HG03103 (cell line): Measurements from ENCODE around the gene STXBP6.

Experiments
- ATAC-seq: cut with Tn5 transposase; IDR thresholded peaks from one replicate; pipeline ENCODE4 v1.9.1; 2021; ENCODE audit warnings: low read depth; ENCODE audit not compliant: unreplicated experiment

Gene STXBP6

DNA sequence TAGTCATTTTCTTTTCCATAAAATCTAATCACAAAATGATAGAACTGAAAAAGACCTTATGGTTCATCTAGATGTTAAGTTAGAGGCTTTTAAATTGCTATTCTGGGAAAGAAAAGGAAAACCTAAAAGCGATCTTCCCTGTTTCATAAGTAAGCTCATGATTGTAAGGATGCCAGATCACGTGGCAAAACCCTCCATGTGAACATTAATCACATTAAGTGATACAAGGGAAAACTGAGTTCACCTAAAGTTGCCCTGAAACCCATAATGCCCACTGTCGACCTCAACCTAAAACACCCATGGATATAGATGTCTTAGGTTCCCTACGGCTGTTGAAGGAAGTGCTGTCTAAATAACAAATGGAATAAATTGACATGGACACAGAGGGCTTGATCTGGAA is 3.0 kb upstream of the STXBP6 start:
- ATAC-seq = no peak

- no peak for ATAC-seq
Measured at GRCh38 chr14:25052385-25052784, 2.4 kb upstream of the STXBP6 start.

DNA sequence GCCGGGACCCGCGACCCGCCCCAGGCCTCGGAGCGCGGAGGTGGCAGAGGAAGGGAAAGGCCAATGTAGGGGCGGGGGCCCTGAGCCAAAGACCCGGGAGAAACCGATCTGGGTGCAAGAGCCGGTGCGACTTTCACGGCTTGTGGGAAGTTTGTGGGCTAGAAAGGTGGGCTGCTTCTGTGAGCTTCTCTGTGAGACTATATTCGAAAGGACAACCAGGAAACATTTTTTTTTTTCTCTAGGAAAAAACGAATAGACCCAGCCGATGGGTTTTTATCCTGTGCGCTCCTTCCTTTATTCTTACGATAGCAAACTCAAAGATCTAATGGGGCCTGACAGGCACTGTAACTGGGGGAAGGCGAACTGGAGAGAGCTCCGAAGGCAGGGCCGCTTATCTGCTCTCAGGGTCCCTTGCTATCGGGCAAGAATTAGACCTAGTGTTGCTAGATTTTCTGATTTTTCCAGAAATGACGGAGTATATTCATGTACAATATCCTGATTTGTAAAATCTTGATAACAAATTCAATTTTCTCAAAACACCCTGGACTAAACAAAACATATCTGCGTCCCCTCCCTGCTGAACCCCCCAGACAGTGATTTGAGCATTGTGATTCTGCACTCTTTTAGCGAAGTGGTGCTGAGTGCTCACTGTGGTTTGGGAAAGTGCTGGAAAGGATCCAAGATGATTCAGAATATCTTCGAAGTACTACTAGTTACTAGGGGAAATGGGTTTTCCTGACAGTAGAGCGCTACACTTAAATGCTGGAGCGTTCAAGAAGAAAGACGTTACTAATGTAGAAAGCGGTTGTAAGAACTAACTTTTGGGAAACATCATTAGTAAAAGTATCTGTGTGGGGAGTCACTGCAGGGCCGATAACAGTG is 563 bp upstream of the STXBP6 start:
- no peak for ATAC-seq

DNA sequence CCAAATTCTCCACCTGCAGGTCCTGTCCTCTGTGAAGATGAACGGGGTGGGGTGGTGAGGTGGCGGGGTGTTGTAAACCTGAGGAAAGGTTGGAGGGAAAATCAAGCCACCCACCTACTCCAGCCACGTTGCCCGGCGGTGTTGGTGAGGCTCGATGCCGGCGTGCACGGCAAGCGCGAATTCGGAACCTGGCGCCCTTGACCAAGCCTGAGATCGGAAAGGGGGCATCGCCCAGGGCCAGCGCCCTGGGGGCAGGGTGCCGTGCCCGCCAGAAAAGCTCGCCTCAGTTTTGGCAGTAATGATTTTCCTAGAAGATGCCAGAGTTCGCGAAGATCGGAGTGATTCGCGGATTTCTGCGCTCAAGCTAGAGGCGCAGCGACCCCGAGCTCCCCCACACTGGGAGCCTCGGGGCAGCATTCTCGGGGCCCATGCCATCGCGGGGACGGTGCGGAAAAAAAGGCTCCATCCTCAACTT is 817 bp downstream of the STXBP6 start:
- ATAC-seq = no peak

DNA sequence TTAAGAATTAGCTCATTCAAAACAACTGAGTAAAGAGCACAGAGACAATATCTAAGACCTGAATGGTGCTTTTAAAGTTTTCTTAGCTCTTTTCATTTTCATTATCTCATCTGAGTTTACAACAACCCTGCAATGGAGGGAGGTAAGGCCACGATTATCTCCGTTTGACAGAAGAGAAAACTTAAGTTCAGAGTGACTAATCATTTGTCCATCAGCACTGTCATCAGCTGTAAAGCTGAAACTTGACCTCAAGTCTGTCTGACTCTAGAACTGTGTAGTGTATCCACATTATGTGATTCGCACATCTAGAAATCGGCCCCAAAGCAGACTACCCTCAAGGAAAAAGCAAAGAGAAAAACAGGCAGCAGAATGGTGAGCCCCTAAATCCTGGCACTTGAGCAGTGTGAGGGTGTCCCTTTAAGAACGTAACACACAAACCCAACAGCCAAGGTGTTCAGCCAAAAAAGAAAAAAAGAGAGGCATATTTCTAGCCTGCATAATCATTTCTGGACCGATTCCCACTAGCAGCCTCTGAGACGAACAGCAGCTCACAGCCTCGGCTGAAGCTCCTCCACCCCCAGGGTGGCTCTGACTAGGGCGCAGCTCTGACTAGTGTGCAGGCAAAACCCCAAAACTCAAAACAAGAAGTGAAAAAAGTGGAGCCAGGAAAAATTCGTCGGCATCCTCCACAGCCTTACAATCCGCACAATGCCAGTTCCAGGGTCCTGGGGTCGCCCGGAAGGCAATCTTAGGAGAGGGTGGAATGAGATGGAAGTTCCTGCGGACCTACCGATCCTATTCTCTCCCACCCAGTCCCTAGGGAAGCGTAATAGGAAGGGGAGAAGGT is 1.6 kb downstream of the STXBP6 start:
- ATAC-seq = no peak

DNA sequence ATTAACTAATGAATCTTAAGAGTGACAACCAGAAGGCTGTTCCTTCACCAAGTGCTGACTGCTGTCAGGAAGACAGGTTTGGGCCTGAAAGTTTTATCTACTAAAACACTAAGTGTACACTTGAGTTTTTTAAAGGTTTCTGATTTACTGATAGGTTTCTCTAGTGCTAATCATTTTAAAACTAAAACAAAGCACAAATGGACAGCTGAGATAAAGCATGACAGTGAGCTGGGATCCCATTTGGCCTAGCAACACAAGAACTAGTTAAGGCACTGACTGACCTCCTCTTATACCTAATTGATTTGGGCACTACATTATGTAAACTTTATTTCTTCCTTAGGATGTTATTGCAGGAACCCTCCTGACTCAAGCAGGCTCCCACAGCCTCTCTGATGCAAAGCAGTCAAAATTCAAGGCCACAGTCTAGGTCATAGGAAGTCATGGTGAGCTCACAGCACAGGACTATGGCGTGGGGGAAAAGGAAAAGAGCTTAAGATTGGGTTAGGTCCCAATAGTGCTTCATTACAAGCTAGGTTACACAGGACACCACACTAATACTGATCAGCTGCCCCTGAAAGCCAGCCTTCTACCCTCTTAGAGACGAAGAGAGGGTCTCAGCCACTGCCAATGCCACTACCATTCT is 3.5 kb downstream of the STXBP6 start:
- ATAC-seq = no peak

DNA sequence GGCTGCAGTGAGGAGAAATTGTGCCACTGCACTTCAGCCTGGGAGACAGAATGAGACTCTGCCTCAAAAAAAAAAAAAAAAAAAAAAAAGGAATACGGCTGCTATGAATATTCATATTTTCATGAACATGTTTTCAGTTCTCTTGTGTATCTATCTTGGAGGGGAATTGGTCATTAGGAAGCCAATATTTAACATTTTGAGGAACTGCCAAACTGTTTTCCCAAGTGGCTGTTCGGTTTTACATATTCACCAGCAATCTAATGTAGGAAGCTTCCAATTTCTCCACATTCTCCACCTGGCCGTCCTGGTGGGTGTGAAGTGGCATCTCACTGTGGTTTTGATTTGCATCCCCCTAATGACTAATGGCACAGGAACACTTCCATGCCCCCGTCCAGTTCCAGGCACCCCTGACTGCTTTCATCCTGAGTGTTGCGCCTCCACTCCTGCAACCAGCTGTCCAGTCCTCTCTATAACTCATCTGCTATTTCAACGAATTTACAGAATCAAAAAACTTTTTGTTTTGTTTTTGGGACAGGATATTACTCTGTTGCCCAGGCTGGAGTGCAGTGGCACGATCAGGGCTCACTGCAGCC is 5.7 kb downstream of the STXBP6 start:
- no peak for ATAC-seq

GRCh38 chr14:25042362-25043299 is 7.3 kb downstream of the STXBP6 start:
- ATAC-seq = no peak

DNA sequence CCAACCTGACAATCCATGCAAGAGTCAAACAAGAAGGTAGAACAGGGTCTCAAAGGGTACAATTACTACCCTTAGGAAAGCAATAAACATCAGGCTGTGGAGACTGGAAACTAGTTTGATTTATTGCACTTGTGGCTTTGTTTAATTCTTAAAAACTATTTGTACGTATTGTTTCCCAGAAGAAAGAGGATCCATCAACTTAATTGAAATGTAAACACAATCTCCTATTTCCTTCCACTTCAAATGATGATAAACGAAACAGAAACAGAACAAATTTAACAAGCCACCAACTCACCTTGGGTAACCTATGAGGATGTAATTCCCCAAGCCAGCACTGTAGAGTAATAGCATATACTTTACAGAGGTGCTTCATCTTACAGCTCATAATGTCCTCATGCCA is 8.0 kb downstream of the STXBP6 start:
- ATAC-seq = no peak

- no peak for ATAC-seq
Measured at GRCh38 chr14:25041484-25041883, 8.5 kb downstream of the STXBP6 start.

DNA sequence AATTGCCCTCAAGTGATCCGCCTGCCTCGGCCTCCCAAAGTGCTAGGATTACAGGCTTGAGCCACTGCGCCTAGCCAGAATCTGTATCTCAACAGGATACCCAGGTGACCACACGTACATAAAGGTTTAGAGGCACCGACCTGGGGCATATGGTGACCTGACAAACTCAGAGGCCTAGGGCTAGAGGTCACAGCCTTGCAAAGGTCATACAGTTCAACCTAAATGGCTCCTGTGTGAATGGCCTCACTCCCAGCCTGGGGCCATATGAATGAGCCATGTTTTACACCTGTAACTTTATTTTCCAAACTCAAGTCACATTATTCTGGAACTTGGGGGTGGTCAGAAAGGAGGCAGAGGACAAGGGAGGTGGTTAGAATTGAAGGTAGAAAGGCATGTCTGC is 10.0 kb downstream of the STXBP6 start:
- ATAC-seq = no peak

DNA sequence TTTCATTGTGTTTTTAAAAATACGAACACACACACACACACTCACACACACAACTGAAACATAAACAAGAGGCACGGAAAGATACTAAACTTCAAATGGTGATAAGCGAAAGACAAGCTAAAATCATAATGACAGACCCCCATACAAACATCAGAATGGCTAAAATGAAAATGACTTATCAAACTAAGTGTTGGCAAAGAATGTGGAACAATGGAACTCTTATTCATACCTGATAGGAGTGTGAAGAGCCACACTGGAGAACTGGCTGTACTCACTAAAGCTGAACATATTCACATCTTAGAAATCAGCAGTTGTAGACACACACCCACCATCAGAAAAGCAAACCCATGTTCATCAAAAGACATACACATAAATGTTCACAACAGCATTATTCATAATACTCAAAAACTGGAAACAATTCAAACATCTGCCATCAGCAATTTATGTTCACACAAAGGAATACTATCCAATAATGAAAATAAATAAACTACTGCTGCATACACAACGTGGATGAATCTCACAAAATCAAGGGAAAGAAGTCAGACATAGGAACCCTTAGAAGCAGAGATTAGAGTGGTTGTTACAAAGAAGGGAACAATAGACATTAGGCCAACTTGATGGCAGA is 11.8 kb downstream of the STXBP6 start:
- no peak for ATAC-seq

DNA sequence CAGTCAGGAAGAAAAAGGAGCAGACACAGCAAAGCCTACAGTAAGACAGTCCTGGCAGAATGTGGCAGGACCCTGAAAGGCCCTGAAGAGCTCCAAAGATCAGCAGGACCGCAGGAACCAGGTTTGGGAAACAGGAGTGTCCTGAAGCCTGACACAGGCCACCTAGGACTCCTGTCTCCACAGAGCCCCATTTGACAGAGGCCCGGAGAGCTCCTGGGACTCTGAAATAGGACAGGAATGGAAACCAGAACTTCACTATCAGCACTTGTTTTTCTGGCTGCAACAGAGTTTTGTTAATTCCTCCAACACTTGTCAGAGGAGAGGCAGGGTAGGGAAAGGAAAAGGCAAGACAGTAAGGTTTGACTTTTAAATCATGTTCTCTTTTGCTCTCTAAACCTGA is 12.9 kb downstream of the STXBP6 start:
- no peak for ATAC-seq

- no peak for ATAC-seq
Measured at GRCh38 chr14:25034803-25035681, 14.9 kb downstream of the STXBP6 start.

DNA sequence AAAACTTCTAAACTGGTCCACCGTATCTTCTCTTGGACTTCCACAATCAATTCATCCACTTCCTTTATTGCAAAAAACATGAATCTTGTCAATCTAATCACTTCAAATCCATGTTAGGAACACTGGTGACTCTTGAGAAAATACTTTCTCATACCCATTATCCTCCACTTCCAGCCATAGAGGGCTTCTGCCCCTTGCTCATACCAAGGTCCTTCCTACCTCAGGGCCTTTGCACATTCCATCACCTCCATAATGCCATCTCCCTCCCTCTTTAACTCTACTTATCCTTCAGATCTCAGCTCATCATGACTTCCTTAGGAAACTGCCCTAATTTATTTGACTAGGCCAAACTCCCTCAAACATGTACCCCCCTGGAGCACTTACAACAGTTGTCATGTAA is 16.6 kb downstream of the STXBP6 start:
- ATAC-seq = no peak

DNA sequence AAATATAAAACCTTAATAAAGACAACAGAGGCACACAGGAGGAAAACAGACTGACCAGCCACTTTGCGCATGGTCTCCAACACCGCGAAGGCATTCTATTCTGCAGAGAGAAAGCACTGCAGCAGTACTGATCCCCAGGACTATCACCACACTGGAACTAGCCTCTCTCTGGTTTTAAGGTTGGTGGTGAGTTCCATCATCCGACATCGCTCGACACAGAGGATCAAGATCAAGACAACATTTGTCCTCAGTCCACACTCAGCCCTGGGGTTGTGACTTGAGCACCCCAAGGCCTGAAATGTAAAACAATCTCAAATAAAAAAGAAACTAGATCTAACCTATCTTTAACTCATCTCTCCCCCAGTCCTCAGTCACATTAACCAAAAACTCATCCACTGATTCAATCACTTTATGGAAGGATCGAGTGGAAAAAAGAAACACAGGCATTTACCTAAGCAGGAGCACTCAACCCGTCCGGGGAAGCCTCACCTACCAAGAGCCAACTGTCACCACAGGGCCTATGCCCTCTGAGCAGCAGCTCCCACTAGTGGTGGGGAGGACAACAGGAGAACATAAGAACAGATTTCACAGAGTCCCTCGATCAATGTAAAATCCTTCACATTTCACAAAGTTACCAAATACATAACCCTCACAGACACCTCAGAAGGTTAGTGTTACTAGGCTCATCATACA is 17.7 kb downstream of the STXBP6 start:
- ATAC-seq = no peak

- no peak for ATAC-seq
Measured at GRCh38 chr14:25026476-25027137, 23.3 kb downstream of the STXBP6 start.
